VCaP (cell line): ENCODE data around the gene APLF.
"Not testable (repeated sequence)": the region's sequence is repeated elsewhere in the genome, so short reads cannot be mapped to it uniquely, and the experiment has no call there.

ENCODE experiments used
- H3K27ac ChIP-seq: fragments of 450-650 bp; 2 replicates; pipeline ENCODE4 v1.5.1; 2017
- CTCF ChIP-seq: fragments of 450-650 bp; conservative IDR thresholded peaks from 2 replicates; pipeline ENCODE4 v1.5.1; 2017; ENCODE audit warnings: mild to moderate bottlenecking, moderate library complexity

APLF gene

GRCh38 chr2:68434981-68435380 lies 32.4 kb upstream of the APLF start:
- H3K27ac ChIP-seq, result no peak overlapping the region
- no peak for TF ChIP-seq CTCF

- H3K27ac ChIP-seq, result no peak overlapping the region
- no peak for TF ChIP-seq CTCF
Observed at GRCh38 chr2:68435615-68436014, 31.8 kb upstream of the APLF start.

GRCh38 chr2:68436270-68436669 lies 31.1 kb upstream of the APLF start:
- H3K27ac ChIP-seq, result no peak overlapping the region
- TF ChIP-seq CTCF, result no peak

- TF ChIP-seq CTCF, result no peak
- H3K27ac ChIP-seq, result no peak overlapping the region
Observed at GRCh38 chr2:68438455-68439303, 28.7 kb upstream of the APLF start.

GRCh38 chr2:68441179-68441993 lies 26.0 kb upstream of the APLF start:
- peak overlapping the region; percentile 39 for H3K27ac ChIP-seq
- peak; percentile 92 for TF ChIP-seq CTCF

- no peak overlapping the region for H3K27ac ChIP-seq
- peak; percentile 58 for TF ChIP-seq CTCF
Observed at GRCh38 chr2:68441994-68442322, 25.4 kb upstream of the APLF start.

- H3K27ac ChIP-seq, result not testable (repeated sequence)
Observed at GRCh38 chr2:68446425-68446824, 21.0 kb upstream of the APLF start.

GRCh38 chr2:68447118-68447517 lies 20.3 kb upstream of the APLF start:
- no peak overlapping the region for H3K27ac ChIP-seq
- no peak for TF ChIP-seq CTCF
